Fibroblast of the aortic adventitia (primary cell): ENCODE results near the gene MICAL2. TPM values are rescaled to one million over a fixed set of nuclear protein-coding genes. Genes with fewer than 3 reads are reported as not detected.

Experiments
- DNase-seq: peaks from one replicate; pipeline ENCODE4 v3.0.0-alpha.2; 2010; ENCODE audit warnings: low read depth
- H3K4me3 ChIP-seq: 2 replicates; pipeline ENCODE4 v1.5.1; 2011; ENCODE audit warnings: low read depth, mild to moderate bottlenecking, control low read depth, low read length, moderate library complexity
- CTCF ChIP-seq: IDR thresholded peaks from 2 replicates; pipeline ENCODE4 v1.5.1; 2011; ENCODE audit warnings: mild to moderate bottlenecking, low read length, control low read depth, inconsistent platforms; ENCODE audit not compliant: insufficient read depth
- total RNA-seq: library from RNA; depleted of rRNA; stranded (reverse); fragments of >200 nt; gene quantifications from 2 replicates; pipeline ENCODE4 v1.2.3, GENCODE V29; 2012; ENCODE audit warnings: low replicate concordance

MICAL2 gene
- total RNA-seq, 1 donor: 146 TPM

- no peak for DNase-seq
- no peak for TF ChIP-seq CTCF
- H3K4me3 ChIP-seq: no peak overlapping the region
Observed at GRCh38 chr11:12185106-12185690, 74.8 kb downstream of the MICAL2 start.

GRCh38 chr11:12185914-12186313 is 75.5 kb downstream of the MICAL2 start:
- no peak overlapping the region for H3K4me3 ChIP-seq
- no peak for TF ChIP-seq CTCF
- no peak for DNase-seq

DNA sequence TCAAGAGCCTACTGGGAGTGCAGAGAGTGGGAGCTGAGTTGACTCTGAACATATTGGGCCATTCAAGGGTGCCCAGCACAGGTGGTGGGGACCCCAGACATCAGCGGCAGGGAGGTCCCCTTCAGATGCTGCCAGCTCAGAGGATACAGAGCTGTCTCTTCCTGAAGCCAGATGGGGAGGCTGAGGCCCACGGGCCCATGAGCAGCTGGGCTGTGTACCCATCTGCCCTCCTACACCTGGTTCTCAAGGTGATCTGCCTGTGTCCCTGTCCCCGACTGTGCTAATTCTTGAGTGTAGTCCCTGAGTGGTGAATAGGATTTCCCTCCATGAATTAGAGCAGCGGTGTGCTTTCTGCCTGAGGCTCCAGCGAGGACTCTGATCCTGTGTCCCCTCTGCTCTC is 76.3 kb downstream of the MICAL2 start:
- DNase-seq: no peak
- no peak for TF ChIP-seq CTCF

GRCh38 chr11:12187399-12187798 is 77.0 kb downstream of the MICAL2 start:
- no peak overlapping the region for H3K4me3 ChIP-seq
- DNase-seq: no peak
- no peak for TF ChIP-seq CTCF

More for the DNA sequence above, 76.3 kb downstream of the MICAL2 start:
- no peak overlapping the region for H3K4me3 ChIP-seq

- DNase-seq: no peak
- no peak overlapping the region for H3K4me3 ChIP-seq
- TF ChIP-seq CTCF: no peak
Observed at GRCh38 chr11:12188548-12189317, 78.3 kb downstream of the MICAL2 start.

DNA sequence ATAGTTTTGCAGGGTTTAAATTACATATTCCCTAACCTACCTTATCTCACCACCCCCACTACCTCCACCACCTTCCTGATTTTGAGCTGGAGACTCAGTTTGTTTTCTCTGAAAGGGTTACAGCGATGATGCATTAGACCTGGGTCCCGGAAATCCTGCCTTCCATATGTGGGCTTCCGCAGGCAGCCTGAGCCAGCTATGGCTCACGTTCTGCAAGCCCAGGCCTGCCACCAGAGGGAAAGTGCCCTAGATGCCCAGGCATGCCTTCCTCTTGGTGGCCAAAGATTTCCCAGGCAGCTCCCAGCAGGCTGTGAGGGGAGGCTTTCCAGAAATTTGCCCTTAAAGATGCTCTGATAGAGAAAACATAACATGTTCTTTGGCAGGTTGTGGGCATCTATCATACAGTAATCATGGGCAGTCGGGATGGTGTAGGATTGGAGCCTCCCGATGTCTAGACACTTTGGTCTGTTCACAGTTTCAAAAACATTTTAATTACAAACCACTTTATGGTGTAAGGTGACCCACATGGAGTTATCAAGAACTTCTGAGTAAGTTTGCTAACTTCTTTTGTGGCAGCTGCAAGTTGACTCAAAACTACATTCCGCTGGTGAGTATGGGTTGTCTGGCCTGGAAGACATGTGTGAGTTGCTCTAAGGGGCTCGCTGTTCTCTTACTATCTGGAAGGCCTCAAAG is 79.3 kb downstream of the MICAL2 start:
- no peak overlapping the region for H3K4me3 ChIP-seq
- DNase-seq: no peak
- TF ChIP-seq CTCF: no peak
